Lower leg skin (tissue), 3 donors: ENCODE data around the gene PEX16.

Source experiments
- POLR2A ChIP-seq, 2 donors: fragments of 450-650 bp; IDR thresholded peaks; one replicate each; pipeline ENCODE4 v1.6.1; 2016 to 2017; ENCODE audit warnings: antibody characterized with exemption in 2 of 2, mild to moderate bottlenecking in 1 of 2, moderate library complexity in 1 of 2
- TF ChIP-seq, protein P1 (sequence below), 3 donors: fragments of 450-650 bp; IDR thresholded peaks; one replicate each; pipeline ENCODE4 v1.5.1; 2016; ENCODE audit warnings: antibody characterized with exemption in 3 of 3, mild to moderate bottlenecking in 3 of 3, moderate library complexity in 2 of 3

DNA sequence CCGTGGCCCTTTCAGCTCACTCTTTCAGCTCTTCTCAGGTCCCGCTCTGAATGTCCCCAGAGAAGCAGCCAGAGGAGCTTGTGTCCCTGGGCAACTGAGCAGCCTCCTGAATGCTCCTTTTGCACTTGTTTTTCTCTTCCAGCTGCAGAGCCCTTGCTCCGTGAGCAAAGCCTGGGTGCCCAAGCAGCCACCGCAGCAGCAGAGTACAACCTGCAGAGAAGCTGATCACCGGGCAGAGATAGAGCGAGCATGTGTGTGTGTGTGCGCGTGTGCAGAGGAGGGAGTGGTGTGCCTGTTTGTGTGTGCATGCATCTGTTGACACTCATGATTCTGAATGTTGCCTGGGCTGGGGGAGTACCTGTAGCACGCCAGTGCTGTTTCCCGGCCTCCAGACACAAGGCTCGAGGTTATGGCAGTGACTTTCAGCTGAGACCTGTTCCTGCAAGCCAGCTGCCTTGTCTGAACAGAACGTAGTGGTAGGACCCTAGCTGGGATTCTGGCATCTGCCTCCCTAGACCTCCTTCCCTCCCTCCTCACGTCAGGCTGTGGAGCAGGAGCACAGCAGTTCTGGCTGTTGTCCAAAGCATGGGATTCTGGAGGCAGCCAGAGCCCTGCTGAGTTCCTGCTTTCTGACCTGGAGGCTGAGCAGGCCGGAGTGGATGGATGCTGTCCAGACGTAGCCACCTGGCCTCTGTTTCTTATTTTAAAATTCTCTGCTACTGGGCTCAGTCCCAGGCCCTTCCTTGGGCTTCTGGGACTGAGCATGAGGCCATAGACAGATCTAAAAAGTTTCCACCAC, 36.7 kb downstream of the PEX16 start:
- TF ChIP-seq POLR2A (IDR thresholded peaks at IDR 0.05): no peak
- TF ChIP-seq, protein P1, sequence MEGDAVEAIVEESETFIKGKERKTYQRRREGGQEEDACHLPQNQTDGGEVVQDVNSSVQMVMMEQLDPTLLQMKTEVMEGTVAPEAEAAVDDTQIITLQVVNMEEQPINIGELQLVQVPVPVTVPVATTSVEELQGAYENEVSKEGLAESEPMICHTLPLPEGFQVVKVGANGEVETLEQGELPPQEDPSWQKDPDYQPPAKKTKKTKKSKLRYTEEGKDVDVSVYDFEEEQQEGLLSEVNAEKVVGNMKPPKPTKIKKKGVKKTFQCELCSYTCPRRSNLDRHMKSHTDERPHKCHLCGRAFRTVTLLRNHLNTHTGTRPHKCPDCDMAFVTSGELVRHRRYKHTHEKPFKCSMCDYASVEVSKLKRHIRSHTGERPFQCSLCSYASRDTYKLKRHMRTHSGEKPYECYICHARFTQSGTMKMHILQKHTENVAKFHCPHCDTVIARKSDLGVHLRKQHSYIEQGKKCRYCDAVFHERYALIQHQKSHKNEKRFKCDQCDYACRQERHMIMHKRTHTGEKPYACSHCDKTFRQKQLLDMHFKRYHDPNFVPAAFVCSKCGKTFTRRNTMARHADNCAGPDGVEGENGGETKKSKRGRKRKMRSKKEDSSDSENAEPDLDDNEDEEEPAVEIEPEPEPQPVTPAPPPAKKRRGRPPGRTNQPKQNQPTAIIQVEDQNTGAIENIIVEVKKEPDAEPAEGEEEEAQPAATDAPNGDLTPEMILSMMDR (IDR thresholded peaks at IDR 0.05): no peak
